Liver (tissue), 9 donors: ENCODE measurements around the gene UBA7. TPM values are rescaled to one million over a fixed set of nuclear protein-coding genes. Genes with fewer than 3 reads are reported as not detected.

Experiments
- DNase-seq: peaks from one replicate; pipeline ENCODE4 v3.0.0-alpha.2; 2017; ENCODE audit warnings: low spot score
- H3K27ac ChIP-seq, 2 donors: one replicate each; pipeline ENCODE4 v1.7.0; 2013; ENCODE audit warnings: inconsistent platforms in 2 of 2, low read length in 2 of 2, control low read depth in 1 of 2, low read depth in 1 of 2, mild to moderate bottlenecking in 1 of 2
- H3K27me3 ChIP-seq, 4 donors: one replicate each; pipeline versions ENCODE4 v1.6.1 to v1.7.0; 2013; ENCODE audit warnings: low read length in 3 of 4, inconsistent platforms in 1 of 4, mild to moderate bottlenecking in 1 of 4, moderate library complexity in 1 of 4; ENCODE audit not compliant: control insufficient read depth in 4 of 4, insufficient read depth in 4 of 4
- H3K36me3 ChIP-seq, 4 donors: one replicate each; pipeline versions ENCODE4 v1.6.1 to v1.7.0; 2013; ENCODE audit warnings: low read length in 3 of 4, mild to moderate bottlenecking in 3 of 4, low read depth in 1 of 4, moderate library complexity in 1 of 4; ENCODE audit not compliant: control insufficient read depth in 4 of 4, insufficient read depth in 3 of 4
- H3K4me1 ChIP-seq, 4 donors: one replicate each; pipeline versions ENCODE4 v1.6.1 to v1.7.0; 2013; ENCODE audit warnings: low read length in 3 of 4, mild to moderate bottlenecking in 3 of 4, moderate library complexity in 1 of 4; ENCODE audit not compliant: control insufficient read depth in 4 of 4, insufficient read depth in 4 of 4
- H3K4me3 ChIP-seq, 3 donors: one replicate each; pipeline versions ENCODE4 v1.6.1 to v1.7.0; 2013; ENCODE audit warnings: low read length in 3 of 3, control low read depth in 1 of 3, low read depth in 1 of 3, mild to moderate bottlenecking in 1 of 3
- H3K9ac ChIP-seq, 2 donors: one replicate each; pipeline ENCODE4 v1.7.0; 2013; ENCODE audit warnings: low read length in 2 of 2, mild to moderate bottlenecking in 2 of 2, moderate library complexity in 2 of 2, control low read depth in 1 of 2, low read depth in 1 of 2
- H3K9me3 ChIP-seq, 4 donors: one replicate each; pipeline versions ENCODE4 v1.6.1 to v1.7.0; 2013; ENCODE audit warnings: low read length in 3 of 4; ENCODE audit not compliant: control insufficient read depth in 4 of 4
- ATF3 ChIP-seq: IDR thresholded peaks from 2 replicates; pipeline ENCODE4 v1.6.1; 2016; ENCODE audit warnings: antibody characterized with exemption
- CTCF ChIP-seq: fragments of 150-350 bp; IDR thresholded peaks from 2 replicates; pipeline ENCODE4 v1.5.1; 2017; ENCODE audit warnings: improper control_type of control experiment, low read depth, low read length; ENCODE audit not compliant: missing input control
- EGR1 ChIP-seq, 2 donors: IDR thresholded peaks; 2 replicates each; pipeline ENCODE4 v1.6.1; 2016 to 2018; ENCODE audit warnings: antibody characterized with exemption in 2 of 2, low read depth in 2 of 2
- FOXA1 ChIP-seq: IDR thresholded peaks from 2 replicates; pipeline ENCODE4 v1.6.1; 2016; ENCODE audit warnings: antibody characterized with exemption
- FOXA2 ChIP-seq: IDR thresholded peaks from 2 replicates; pipeline ENCODE4 v1.6.1; 2016; ENCODE audit warnings: antibody characterized with exemption
- GABPA ChIP-seq, 2 donors: IDR thresholded peaks in 1 of 2; conservative IDR thresholded peaks in 1 of 2; 2 replicates each; pipeline ENCODE4 v1.6.1; 2016; ENCODE audit warnings: antibody characterized with exemption in 2 of 2, mild to moderate bottlenecking in 1 of 2, moderate library complexity in 1 of 2
- HNF4A ChIP-seq, 2 donors: conservative IDR thresholded peaks; 2 replicates each; pipeline ENCODE4 v1.6.1; 2016; ENCODE audit warnings: antibody characterized with exemption in 2 of 2, mild to moderate bottlenecking in 2 of 2
- HNF4G ChIP-seq: IDR thresholded peaks from 2 replicates; pipeline ENCODE4 v1.6.1; 2016; ENCODE audit warnings: antibody characterized with exemption
- JUND ChIP-seq, 2 donors: IDR thresholded peaks; 2 replicates each; pipeline ENCODE4 v1.6.1; 2016; ENCODE audit warnings: antibody characterized with exemption in 2 of 2
- MAX ChIP-seq: IDR thresholded peaks from 2 replicates; pipeline ENCODE4 v1.6.1; 2016; ENCODE audit warnings: antibody characterized with exemption
- NR2F2 ChIP-seq: IDR thresholded peaks from 2 replicates; pipeline ENCODE4 v1.6.1; 2016; ENCODE audit warnings: antibody characterized with exemption
- RAD21 ChIP-seq, 2 donors: IDR thresholded peaks; 2 replicates each; pipeline ENCODE4 v1.6.1; 2016; ENCODE audit warnings: antibody characterized with exemption in 2 of 2, mild to moderate bottlenecking in 2 of 2
- REST ChIP-seq: IDR thresholded peaks from 2 replicates; pipeline ENCODE4 v1.6.1; 2016; ENCODE audit warnings: antibody characterized with exemption, mild to moderate bottlenecking
- RXRA ChIP-seq, 2 donors: IDR thresholded peaks; 2 replicates each; pipeline ENCODE4 v1.6.1; 2017 to 2018; ENCODE audit warnings: antibody characterized with exemption in 2 of 2, mild to moderate bottlenecking in 1 of 2
- SP1 ChIP-seq: IDR thresholded peaks from 2 replicates; pipeline ENCODE4 v1.6.1; 2018; ENCODE audit warnings: antibody characterized with exemption, mild to moderate bottlenecking
- TAF1 ChIP-seq: conservative IDR thresholded peaks from 2 replicates; pipeline ENCODE4 v1.6.1; 2016; ENCODE audit warnings: antibody characterized with exemption, mild to moderate bottlenecking
- YY1 ChIP-seq: IDR thresholded peaks from 2 replicates; pipeline ENCODE4 v1.6.1; 2016; ENCODE audit warnings: antibody characterized with exemption, mild to moderate bottlenecking
- ZBTB33 ChIP-seq: IDR thresholded peaks from 2 replicates; pipeline ENCODE4 v1.6.1; 2016; ENCODE audit warnings: antibody characterized with exemption
- WGBS: extraction: QIAGEN DNeasy Blood & Tissue Kit; methylation state at CpG from one replicate; pipeline ENCODE4 v1.1.7; 2013; 5-methylcytosine and 5-hydroxymethylcytosine counted together
- polyA plus RNA-seq, 2 donors: library from polyadenylated mRNA; stranded (reverse) in 1 of 2; unstranded in 1 of 2; fragments of 200-250 nt in 1 of 2; fragments of >200 nt in 1 of 2; fragmentation: Nextera tagmentation in 1 of 2; extraction: Ambion mirVana in 1 of 2; gene quantifications; one replicate each; pipeline versions ENCODE4 v1.2.1 to v1.2.3, GENCODE V29; 2013 to 2015
- total RNA-seq, 2 donors: library from RNA; depleted of rRNA; stranded (reverse); fragments of >200 nt; gene quantifications; one replicate each; pipeline ENCODE4 v1.2.3, GENCODE V29; 2014
- donor health status: healthy.
- donor health status: healthy.
- donor health status: healthy.
- donor health status: healthy.
- donor health status: healthy.

The UBA7 gene
- total and polyA plus RNA-seq, 4 donors, result 14.6 to 29.5 (median 15.2) TPM

- no peak for DNase-seq
- WGBS, result 79% methylated on average over 3 of the region's 3 CpGs
- no peak overlapping the region for H3K9ac ChIP-seq
- H3K27ac ChIP-seq, result no peak overlapping the region
- no peak overlapping the region for H3K4me3 ChIP-seq
- H3K36me3 ChIP-seq, result no peaks in the 10 kb centered on the region
- H3K4me1 ChIP-seq, result no peaks in the 10 kb centered on the region
- H3K27me3 ChIP-seq, result no peaks in the 10 kb centered on the region
- H3K9me3 ChIP-seq, result no peaks in the 10 kb centered on the region
- TF ChIP-seq SP1 (no peak), TAF1 (no peak), ZBTB33 (no peak), REST (no peak), EGR1 (IDR thresholded peaks at IDR 0.05; ENCODE audit: low read depth in 2 of 2) (no peak), RAD21 (IDR thresholded peaks at IDR 0.05) (no peak), HNF4A (conservative IDR thresholded peaks at IDR 0.05) (no peak), MAX (no peak), GABPA (IDR thresholded peaks at IDR 0.05 in 1 of 2, conservative IDR thresholded peaks at IDR 0.05 in 1 of 2) (no peak), NR2F2 (no peak), RXRA (IDR thresholded peaks at IDR 0.05) (no peak), YY1 (no peak), FOXA2 (no peak), FOXA1 (no peak), ATF3 (no peak), CTCF (no peak), JUND (IDR thresholded peaks at IDR 0.05) (no peak), HNF4G (no peak)
Measured at GRCh38 chr3:49831341-49831740, 17.6 kb upstream of the UBA7 start.
